ENCODE data around the gene GCLC. TPM values are rescaled to one million over a fixed set of nuclear protein-coding genes. Genes with fewer than 3 reads are reported as not detected.

Gene GCLC
- total RNA-seq, 1 donor from 2014 or later = 28.7 TPM

GRCh38 chr6:53543359-53544216 lies 1.3 kb downstream of the GCLC start:
- peaks cover 35% of the 10 kb centered on the region for H3K4me1 Mint-ChIP-seq (ENCODE audit: unreplicated experiment)
- TF ChIP-seq CTCF (IDR thresholded peaks at IDR 0.05; ENCODE audit: unreplicated experiment) = no peak
- peak overlapping the region; percentile 99 for H3K4me3 Mint-ChIP-seq (ENCODE audit: unreplicated experiment)
- no peaks in the 10 kb centered on the region for H3K27me3 Mint-ChIP-seq (ENCODE audit: unreplicated experiment)
- no peak for DNase-seq (ENCODE audit: low spot score)
- H3K27ac Mint-ChIP-seq (ENCODE audit: unreplicated experiment) = peak overlapping the region; percentile 87
- peaks cover 14% of the 10 kb centered on the region for H3K36me3 Mint-ChIP-seq (ENCODE audit: low read depth, unreplicated experiment)
- no peaks in the 10 kb centered on the region for H3K9me3 Mint-ChIP-seq (ENCODE audit: unreplicated experiment)

GRCh38 chr6:53541900-53542299 lies 3.0 kb downstream of the GCLC start:
- Mint-ChIP-seq H3K4me1 (ENCODE audit: unreplicated experiment) (peaks cover 24% of the 10 kb centered on the region), H3K36me3 (ENCODE audit: low read depth, unreplicated experiment) (peaks cover 11% of the 10 kb centered on the region), H3K4me3 (ENCODE audit: unreplicated experiment) (no peak overlapping the region), H3K9me3 (ENCODE audit: unreplicated experiment) (no peaks in the 10 kb centered on the region), H3K27ac (ENCODE audit: unreplicated experiment) (no peak overlapping the region), H3K27me3 (ENCODE audit: unreplicated experiment) (no peaks in the 10 kb centered on the region)
- no peak for DNase-seq (ENCODE audit: low spot score)
- no peak for TF ChIP-seq CTCF (IDR thresholded peaks at IDR 0.05; ENCODE audit: unreplicated experiment)

GRCh38 chr6:53540129-53540692 lies 4.7 kb downstream of the GCLC start:
- Mint-ChIP-seq H3K9me3 (ENCODE audit: unreplicated experiment) (no peaks in the 10 kb centered on the region), H3K4me3 (ENCODE audit: unreplicated experiment) (no peak overlapping the region), H3K4me1 (ENCODE audit: unreplicated experiment) (peaks cover 23% of the 10 kb centered on the region), H3K36me3 (ENCODE audit: low read depth, unreplicated experiment) (peaks cover 7% of the 10 kb centered on the region), H3K27ac (ENCODE audit: unreplicated experiment) (no peak overlapping the region), H3K27me3 (ENCODE audit: unreplicated experiment) (no peaks in the 10 kb centered on the region)
- TF ChIP-seq CTCF (IDR thresholded peaks at IDR 0.05; ENCODE audit: unreplicated experiment) = no peak
- no peak for DNase-seq (ENCODE audit: low spot score)

- H3K9me3 Mint-ChIP-seq (ENCODE audit: unreplicated experiment) = no peaks in the 10 kb centered on the region
- H3K27me3 Mint-ChIP-seq (ENCODE audit: unreplicated experiment) = no peaks in the 10 kb centered on the region
- peaks cover 7% of the 10 kb centered on the region for H3K36me3 Mint-ChIP-seq (ENCODE audit: low read depth, unreplicated experiment)
- H3K4me3 Mint-ChIP-seq (ENCODE audit: unreplicated experiment) = no peak overlapping the region
- H3K27ac Mint-ChIP-seq (ENCODE audit: unreplicated experiment) = no peak overlapping the region
- no peak for TF ChIP-seq CTCF (IDR thresholded peaks at IDR 0.05; ENCODE audit: unreplicated experiment)
- H3K4me1 Mint-ChIP-seq (ENCODE audit: unreplicated experiment) = peaks cover 20% of the 10 kb centered on the region
- no peak for DNase-seq (ENCODE audit: low spot score)
Measured at GRCh38 chr6:53539561-53539960, 5.3 kb downstream of the GCLC start.

- H3K9me3 Mint-ChIP-seq (ENCODE audit: unreplicated experiment) = no peaks in the 10 kb centered on the region
- peaks cover 5% of the 10 kb centered on the region for H3K4me1 Mint-ChIP-seq (ENCODE audit: unreplicated experiment)
- no peak overlapping the region for H3K27ac Mint-ChIP-seq (ENCODE audit: unreplicated experiment)
- TF ChIP-seq CTCF (IDR thresholded peaks at IDR 0.05; ENCODE audit: unreplicated experiment) = no peak
- H3K4me3 Mint-ChIP-seq (ENCODE audit: unreplicated experiment) = no peak overlapping the region
- peaks cover 4% of the 10 kb centered on the region for H3K36me3 Mint-ChIP-seq (ENCODE audit: low read depth, unreplicated experiment)
- DNase-seq (ENCODE audit: low spot score) = no peak
- H3K27me3 Mint-ChIP-seq (ENCODE audit: unreplicated experiment) = no peaks in the 10 kb centered on the region
Measured at GRCh38 chr6:53536561-53536960, 8.3 kb downstream of the GCLC start.

All from endothelial cell (in vitro differentiated cells).